ENCODE results near the gene TRMT1.
A peak's percentile ranks its signal among the peaks of the same experiment; 100 is the strongest.
"Not testable (repeated sequence)": the region's sequence is repeated elsewhere in the genome, so short reads cannot be mapped to it uniquely, and the experiment has no call there.

Gene TRMT1

DNA sequence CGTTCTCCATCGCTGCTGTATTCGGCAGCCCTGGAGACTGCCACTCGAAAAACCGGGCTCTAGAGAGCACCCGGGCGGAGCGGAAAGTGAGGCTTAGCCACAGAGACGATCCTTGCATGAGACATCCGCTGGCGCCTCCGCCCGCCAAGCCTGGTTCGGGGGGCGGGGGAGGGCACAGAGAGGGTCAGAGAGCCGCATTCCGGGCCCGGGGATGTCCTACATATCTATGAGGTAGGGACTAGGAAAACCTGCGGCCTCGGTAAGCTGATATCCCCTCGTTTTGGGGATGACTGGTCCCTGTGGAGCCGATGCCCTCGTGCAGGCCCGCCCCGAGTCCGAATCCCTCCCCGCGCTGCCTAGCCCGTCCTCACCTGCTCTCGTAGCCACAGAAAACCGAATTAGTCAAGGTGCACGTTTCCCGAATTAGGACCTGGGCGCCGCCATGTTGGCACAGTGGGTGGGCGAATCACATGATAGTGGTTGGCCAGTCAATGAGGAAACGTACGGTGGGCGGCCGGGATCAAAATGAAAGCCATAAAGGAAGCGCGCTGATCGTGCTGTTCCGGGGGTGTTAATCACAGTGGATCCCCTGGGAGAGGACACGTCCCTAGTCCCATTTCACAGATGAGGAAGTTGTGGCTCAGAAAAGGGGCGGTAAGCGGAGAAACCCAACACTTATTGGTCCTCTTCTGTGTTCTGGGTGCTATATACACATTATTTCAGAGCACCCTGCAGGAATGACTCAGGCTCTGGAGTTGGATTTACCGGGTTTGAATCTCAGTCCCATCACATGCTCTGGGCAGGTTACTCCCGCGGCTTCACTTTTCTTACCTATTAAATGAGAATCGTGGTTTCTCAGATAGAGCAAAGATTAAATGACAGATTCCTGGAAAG, at the start of gene TRMT1:
TSS of gene TRMT1 (minus strand) at position 459 of the 894 bp plus-strand sequence. CDS start at position 118, 341 bp downstream.
- DNase-seq (ENCODE audit: low spot score): peak; percentile 91

DNA sequence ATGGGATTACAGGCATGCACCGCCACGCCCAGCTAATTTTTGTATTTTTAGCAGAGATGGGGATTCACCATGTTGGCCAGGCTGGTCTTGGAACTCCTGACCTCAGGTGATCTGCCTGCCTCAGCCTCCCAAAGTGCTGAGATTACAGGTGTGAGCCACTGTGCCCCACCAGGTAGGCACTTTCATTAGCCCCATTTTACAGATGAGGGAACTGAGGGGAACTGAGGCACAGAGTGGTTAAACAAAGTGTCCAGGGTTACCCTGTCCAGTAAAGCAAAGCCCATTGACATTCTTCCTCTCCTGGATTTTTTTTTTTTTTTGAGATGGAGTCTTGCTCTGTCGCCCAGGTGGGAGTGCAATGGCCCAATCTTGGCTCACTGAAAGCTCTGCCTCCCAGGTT, 49.6 kb upstream of the TRMT1 start:
- not testable (repeated sequence) for DNase-seq (ENCODE audit: low spot score)

DNA sequence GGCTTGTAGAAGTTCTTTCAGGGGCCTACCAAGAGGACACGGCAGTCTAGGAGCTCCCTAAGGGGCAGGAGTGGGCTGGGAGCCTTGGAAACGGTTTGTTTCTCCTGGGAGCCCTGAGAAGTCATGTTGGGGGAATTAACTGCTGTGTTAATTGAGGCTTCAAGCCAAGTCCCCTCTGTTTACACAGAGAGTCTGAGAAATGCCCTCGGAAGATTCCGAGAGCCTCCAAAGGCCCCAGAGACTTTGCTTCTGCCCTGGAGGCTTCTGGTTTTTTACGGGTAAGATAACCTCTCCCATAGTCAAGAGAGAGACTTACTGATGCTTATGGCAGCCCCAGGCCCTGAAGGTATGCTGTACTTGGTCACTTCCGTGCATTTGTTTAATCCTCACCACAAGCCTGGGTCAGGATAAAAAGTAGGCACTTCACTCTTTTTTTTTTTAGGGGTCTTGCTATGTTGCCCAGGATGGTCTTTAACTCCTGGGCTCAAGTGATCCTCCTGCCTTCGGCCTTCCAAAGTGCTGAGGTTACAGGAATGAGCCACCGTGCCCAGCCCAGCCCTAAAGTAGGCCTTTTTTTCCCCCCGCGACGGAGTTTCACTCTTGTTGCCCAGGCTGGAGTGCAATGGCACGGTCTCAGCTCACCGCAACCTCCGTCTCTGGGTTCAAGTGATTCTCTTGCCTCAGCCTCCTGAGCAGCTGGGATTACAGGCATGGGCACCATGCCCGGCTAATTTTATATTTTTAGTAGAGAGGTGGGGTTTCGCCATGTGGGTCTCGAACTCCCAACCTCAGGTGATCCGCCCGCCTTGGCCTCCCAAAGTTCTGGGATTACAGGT, 48.8 kb upstream of the TRMT1 start:
- DNase-seq (ENCODE audit: low spot score): no peak

DNA sequence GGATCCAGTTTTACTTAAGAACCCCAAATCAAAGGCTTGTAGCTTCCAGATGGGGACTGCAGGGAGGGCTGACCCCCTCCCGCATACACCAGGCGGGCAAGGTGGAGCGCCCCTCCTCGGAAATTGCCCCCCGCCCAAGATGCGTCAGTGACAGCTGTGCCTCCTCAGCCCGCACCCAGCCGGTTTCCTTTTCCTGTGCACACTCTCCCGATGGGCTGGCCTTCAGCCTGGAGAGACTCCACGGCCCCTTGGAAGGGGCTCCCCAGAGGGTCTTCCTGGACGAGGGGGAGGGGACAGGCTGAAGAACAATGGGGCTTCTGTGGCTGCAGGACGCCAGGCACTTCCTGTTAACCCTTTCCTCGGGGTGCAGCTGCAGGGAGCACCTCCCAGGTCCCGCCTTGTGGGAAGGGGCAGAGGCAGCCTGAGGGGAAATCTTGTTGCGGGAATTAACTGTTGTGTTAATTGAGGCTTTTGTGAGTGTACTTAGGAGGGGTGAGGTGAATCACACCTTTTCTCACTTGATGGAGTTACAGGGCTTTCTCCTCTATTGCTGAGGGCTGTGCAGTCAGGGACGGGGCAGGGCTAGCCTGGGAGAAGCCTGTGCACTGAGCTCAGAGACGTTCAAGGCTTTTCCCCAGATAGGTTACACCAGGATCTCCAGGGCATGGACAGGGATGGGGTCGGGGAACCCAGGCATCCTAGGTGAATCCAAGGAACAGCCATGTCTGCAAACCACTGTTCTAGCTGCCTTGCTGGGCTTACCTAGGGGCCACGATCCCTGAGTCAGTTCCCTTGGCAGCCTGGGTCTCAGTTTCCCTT, 48.0 kb upstream of the TRMT1 start:
- DNase-seq (ENCODE audit: low spot score): peak; percentile 79

DNA sequence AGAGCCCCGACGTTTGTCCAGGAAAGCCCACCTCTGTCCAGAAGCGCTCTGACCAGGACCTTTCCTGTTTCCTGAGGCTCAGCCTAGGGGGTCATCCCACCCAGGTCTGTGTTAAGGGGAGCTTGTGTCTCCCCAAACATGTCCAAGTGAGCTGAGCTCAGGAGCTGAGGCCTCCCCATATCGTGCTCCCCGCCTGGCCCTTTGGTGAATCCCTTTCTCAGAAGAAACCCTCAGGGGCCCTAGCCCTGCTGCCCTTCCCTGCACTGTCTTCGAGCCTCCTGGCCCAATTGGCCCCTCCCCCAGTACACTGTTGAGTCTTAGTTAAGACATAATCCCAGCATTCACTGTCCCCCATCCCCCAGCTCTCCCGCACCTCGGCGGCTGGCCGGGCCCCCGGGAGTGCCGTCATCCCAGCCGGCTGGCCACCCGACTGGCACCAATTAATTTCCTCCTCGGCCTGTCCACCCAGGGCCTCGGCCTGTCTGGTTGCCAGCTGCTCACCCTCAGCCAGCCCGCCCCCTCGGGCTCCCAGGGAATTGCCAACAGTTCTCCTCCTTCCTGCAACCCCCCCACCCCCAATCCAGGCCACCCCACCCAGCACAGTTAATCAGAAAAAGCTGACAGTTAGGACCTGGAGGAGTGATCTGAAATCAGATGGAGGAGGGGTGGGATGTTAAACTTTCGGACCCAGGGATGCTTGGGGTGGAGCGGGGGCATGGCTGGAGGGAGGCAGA, 47.2 kb upstream of the TRMT1 start:
- DNase-seq (ENCODE audit: low spot score): peak; percentile 86

DNA sequence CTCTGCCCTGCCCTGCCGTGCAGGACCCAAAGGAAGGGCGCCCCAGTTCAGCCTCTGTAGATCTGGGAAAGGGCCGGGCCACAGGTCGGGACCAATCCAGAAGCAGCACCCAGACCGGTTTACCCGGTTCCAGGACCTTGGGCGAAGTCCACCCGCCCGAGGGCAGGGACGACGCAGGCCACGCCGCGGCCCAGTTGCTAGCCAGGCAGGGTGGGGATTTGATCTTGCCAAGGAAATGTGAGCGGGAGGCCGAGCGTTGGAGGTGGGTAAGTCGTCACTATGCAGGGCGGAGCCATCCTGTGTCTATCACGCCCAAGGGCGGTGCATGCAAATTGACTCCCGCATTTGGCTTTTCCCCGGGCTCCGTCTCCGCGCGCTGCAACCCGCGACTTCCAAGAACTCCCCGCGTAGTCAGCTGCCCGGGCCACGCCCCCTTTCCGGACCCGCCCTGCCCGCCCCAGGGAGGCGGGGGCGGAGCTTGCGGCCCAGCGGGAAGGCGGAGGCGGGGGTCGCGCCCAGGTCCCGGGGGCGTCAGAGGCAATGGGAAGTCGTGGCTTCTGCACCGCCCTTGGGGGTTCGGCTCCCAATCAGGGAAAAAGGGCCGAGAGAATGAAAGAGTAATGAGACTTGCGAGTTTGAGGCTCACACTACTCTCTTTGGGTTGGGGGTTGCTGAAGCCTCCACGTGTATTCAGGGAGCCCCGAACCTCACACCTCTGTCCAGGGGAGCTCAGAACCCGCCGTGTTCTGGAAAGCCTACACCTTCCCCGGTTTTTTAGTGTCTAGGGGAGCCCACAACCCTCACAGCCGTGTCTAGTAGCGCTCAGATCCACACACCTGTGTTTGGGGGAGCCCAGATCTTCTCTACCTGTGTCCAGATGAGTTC, 46.4 kb upstream of the TRMT1 start:
- DNase-seq (ENCODE audit: low spot score): peak; percentile 93

DNA sequence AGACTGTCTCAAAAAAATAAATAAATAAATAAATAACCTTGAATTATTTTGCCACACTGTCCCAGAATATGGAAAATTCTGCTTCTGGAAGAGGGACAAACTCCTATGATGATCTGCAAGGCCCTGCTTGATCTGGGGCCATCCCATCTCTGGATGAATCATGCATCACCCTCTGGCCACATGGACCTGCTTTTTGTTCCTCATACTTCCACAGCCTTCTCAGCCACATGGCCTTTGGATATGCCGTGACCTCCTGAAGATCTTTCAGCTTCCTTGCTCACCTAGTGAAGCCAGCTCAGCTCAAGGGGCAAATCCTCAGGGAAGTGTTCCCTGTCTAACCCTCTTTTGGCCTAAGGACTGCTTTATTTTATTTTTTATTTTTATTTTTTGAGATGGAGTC, 44.0 kb upstream of the TRMT1 start:
- no peak for DNase-seq (ENCODE audit: low spot score)

DNA sequence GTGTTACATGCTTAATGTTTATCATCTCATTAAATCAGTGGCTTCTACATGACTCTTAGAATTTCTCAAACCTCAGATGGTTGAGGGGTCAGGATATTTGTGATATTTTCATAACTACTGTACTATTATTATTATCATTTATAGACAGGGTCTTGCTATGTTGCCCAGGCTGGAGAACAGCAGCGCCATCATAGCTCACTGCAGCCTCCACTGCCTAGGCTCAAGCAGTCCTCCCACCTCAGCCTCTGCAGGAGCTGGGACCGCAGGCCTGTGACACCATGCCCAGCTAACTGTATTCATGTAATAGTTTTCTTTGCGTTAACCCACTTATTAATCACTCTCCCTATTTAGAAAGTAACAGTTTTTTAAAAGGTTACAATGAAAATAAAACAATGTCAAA, 43.2 kb upstream of the TRMT1 start:
- DNase-seq (ENCODE audit: low spot score): no peak

DNA sequence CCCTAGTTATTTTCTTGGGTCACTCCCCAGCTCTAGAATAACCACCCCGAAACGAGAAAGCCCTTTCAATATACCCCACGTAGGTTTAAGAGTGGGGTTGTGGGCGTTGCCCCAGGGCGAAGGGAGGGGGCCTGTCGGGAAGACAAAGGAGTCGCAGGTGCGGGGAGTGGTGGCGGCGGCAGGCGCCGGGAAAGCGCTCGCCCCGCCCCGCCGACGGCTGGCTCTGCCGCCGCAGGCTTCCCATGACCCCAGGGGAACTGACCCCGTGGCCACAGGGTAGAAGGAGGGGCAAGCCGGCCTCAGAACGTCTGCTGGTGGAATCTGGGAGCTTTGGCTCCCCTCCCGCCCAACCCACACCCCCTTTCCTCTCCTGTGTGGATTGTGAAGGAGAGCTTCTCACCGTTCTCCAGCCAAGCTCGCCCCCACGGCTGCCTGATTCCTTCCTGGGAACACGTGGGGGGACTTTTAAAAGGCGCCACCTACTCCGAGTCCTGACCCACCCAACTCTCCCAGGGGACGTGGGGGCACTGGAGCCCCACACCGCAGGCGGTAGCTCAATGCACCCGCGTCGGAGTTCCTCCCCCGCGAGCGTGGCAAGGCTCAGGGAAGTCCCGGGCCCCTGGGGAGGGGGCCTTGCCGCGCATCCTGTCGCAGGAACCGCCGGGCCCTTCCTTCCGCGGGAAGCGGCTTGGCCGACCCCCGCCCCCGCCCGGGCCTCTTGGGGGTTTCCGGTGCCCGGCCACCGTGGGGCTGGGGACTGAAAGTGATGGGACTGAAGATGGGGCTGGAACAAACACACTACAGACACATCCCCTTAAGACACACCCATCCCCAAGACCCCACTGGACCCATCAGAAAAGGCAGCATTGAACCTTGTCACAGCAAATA, 39.2 kb upstream of the TRMT1 start:
- peak; percentile 85 for DNase-seq (ENCODE audit: low spot score)

DNA sequence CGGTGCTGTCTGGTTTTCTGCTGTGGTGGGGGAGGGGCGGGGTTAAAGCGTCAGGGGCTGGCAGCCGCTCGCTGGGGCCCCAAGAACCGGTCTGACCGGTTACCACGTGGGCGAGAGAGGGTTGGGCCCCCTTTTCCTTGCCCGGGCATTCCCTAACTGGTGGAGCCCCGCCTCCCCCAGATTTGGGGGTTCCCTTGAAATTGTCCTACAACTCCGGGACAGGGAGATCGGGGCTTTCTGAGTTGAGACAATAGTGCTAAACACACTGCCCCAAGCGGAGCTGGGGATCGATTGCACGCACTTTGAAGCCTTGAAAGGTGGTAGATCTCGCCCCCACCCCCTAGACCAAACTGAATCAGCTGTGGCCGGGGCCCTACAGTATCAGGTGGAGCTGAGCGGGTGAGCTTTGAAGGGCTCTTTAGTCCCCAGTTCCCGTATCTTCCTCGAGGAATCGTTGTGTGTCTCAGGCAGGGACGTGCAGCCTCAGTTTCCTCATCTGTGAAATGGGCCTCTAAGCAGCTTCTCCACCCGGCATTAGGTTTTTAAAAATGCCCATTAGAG, 38.5 kb upstream of the TRMT1 start:
- DNase-seq (ENCODE audit: low spot score): peak; percentile 77

DNA sequence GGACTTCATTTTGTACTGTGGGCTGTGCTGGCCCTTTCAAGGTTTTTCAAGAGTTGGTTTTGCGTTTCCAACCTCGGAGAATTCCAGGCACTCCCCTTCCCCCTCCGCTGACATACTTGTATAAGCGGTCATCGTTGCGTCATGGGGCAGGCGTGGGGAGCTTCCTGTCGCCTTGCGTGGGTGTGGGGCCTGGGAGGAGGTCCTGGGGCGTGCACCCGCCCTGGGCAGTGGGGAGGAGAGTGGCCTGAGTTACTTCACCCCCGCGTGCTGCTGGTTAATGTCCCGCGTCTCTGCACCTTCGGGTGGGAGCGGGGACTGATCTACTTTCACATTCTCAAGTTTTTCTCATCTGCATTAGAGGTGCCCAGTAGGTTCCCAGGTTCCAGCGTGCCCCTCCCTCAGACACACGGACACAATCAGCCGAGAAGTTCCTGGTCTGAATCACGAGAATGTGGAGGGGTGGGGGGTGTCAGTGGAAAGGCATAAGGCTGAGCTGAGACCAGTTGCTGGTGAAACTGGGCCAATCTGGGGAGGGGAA, 37.8 kb upstream of the TRMT1 start:
- peak; percentile 86 for DNase-seq (ENCODE audit: low spot score)

DNA sequence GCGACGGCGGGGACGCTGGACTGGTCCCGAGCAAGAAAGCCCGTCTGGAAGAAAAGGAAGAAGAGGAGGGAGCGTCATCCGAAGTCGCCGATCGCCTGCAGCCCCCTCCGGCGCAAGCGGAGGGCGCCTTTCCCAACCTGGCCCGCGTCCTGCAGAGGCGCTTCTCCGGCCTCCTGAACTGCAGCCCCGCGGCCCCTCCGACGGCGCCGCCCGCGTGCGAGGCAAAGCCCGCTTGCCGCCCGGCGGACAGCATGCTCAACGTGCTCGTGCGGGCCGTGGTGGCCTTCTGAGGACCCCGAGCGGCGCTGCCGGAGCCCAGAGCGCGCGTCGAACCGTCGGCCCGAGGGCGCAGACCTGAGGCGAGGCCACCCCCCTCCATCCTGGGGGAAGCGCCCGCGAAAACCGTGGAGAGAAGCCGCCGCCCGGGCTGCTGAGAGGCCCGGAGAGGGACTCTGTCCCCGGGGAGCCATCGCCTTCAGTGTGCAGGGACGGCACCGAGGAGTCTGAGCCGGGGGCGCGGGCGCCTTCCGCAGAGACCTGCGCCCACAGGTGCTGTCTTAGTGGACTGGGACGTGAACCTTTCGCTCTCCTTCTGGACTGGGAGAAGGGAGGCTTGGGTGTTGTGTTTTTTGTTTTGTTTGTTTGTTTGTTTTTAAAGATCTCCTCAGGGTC, 37.2 kb upstream of the TRMT1 start:
- DNase-seq (ENCODE audit: low spot score): peak; percentile 83

DNA sequence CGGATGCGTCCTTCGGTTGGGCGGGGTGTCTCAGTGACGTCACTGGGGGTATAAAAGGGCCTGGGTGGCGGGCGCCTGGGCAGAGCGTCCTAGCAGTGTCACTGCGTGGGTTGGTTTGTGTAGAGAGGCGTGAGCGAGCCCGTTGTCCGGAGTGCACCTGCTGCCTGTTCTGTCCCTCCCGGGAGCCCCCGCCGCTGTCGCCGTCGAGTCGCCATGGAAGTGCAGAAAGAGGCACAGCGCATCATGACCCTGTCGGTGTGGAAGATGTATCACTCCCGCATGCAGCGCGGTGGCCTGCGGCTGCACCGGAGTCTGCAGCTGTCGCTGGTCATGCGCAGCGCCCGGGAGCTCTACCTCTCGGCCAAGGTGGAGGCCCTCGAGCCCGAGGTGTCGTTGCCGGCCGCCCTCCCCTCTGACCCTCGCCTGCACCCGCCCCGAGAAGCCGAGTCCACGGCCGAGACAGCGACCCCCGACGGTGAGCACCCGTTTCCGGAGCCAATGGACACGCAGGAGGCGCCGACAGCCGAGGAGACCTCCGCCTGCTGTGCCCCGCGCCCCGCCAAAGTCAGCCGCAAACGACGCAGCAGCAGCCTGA, 36.5 kb upstream of the TRMT1 start:
- DNase-seq (ENCODE audit: low spot score): peak; percentile 99

DNA sequence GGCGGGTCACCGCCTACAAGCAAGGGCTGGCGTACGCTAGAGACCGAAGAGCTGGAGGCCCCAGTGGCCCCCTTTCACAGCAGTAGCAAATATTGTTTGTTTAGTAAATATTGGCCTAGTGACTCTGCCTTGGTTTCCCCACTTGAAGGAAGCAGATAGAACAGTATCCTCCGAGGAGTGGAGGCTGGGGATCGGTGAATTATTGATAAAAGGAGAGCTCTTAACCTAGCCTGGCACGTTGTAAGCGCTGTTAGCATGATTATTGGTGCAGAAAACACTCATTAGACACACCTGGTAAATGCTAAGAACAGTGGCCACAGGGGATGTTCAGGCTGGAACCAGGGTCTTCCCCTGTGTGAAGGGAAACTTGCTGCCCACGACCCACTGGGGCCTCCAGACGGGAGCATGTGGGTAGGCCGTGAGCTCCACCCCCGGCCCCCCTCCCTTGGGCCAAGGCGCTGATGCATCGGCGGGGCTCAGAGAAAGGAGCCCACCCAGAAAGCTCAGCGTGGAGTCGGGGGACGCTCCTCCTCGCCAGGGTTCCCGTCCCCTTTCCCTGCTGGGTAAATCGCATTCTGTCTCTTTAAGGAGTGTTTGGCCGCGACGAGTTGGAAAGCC, 35.9 kb upstream of the TRMT1 start:
- DNase-seq (ENCODE audit: low spot score): no peak

DNA sequence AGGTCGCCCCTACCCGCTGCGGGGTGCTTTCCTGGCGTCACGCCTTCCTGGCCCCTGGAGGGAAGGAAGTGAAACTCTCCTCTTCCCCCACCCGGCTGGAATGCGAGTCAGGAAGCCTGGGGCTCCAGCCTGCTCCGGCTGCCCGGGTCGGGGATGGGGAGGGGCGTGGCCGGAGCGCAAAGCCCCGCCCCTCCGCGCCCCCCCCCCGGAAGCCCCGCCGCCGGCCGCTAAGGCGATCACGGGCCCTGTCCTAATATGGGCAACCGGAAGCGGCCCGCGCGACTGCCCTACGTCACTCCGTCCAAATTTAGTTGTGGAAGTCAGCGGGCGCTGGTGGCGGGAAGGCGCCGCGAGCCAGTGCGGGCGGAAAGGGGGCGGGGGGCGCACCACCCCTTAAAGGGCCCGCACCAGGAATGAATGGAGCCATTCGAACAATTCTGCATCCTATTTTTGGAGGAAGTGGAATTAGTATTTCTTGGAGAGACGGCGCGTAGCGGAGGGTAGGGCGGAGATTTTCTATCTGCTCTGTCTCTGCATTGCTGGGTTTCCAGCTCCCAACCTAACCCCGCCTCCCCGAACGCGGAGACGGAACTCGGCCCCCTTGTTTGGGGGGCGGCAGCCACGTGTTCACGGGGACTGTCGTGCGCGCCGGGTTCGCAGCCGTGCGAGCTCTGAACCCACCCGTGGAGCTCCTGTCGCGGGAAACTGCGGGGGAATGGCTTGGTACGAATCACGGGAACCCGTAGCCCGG, 35.2 kb upstream of the TRMT1 start:
- DNase-seq (ENCODE audit: low spot score): peak; percentile 99

DNA sequence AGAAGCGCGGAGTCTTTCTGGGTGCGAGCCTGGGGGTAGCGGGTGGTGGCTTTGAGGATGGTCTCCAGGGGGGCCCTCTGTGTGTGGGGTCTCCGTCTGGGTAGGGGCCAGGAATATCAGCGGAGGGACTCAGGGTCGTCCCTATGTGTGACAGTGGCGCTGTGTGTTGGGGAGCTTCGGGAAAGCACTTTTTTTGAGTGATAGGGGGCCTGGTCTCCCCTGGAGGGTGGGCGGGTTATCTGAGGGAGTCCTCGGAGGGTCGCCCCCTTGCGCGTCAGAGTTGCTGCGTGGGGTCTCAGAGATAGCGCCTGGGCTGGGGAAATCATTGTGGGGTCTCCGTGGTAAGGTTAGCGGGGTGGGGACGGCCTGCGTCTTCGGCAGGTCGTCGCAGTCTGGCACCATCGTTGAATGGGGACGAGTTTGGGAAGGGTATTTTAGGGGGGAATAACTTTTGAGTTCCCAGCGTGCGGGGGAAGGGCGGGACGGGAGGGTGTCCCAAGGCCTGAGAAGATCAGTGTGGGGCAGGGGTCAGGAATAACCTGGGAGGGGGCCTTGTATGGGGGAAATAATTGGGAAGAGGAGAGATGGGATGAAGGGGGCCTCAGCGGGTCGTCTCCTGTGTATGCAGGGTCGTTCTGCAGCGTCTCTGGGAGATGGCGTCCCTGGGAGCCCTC, 34.5 kb upstream of the TRMT1 start:
- no peak for DNase-seq (ENCODE audit: low spot score)

Data from left forelimb (tissue), 1 donor.